Ascending aorta (tissue), 2 donors: ENCODE results near the gene NEK11. TPM values are rescaled to one million over a fixed set of nuclear protein-coding genes. Genes with fewer than 3 reads are reported as not detected.

Experiments used
- DNase-seq, 2 donors: peaks; one replicate each; pipeline ENCODE4 v3.0.0-alpha.2; 2019; ENCODE audit warnings: low spot score in 2 of 2
- H3K27ac ChIP-seq, 2 donors: fragments of 200-600 bp; sonication (generic); one replicate each; pipeline ENCODE4 v1.5.1; 2016 to 2017; ENCODE audit warnings: mild to moderate bottlenecking in 1 of 2
- H3K27me3 ChIP-seq: fragments of 200-600 bp; sonication (generic); one replicate; pipeline ENCODE4 v1.5.1; 2017
- H3K36me3 ChIP-seq, 2 donors: fragments of 200-600 bp; sonication (generic); one replicate each; pipeline ENCODE4 v1.5.1; 2016
- H3K4me1 ChIP-seq, 2 donors: fragments of 200-600 bp; sonication (generic); one replicate each; pipeline ENCODE4 v1.5.1; 2016 to 2017; ENCODE audit warnings: mild to moderate bottlenecking in 1 of 2
- H3K4me3 ChIP-seq, 2 donors: fragments of 200-600 bp; sonication (generic); one replicate each; pipeline ENCODE4 v1.5.1; 2016 to 2017; ENCODE audit warnings: mild to moderate bottlenecking in 1 of 2
- H3K9me3 ChIP-seq, 2 donors: fragments of 200-600 bp; sonication (generic); one replicate each; pipeline ENCODE4 v1.5.1; 2016
- intact Hi-C: fragments of 100-400 bp; cut with DNase I; formaldehyde crosslinking; loops from one replicate; pipeline ENCODE4 v1.15.1; 2023
- total RNA-seq: library from RNA; depleted of rRNA; stranded (reverse); fragments of >200 nt; gene quantifications from one replicate; pipeline ENCODE4 v1.1.0, GENCODE V29; 2016
- TF ChIP-seq, protein P1 (sequence below), 3 experiments: fragments of 200-600 bp in 2 of 3; fragments of 450-650 bp in 1 of 3; sonication (generic) in 2 of 3; IDR thresholded peaks; one replicate each; pipeline ENCODE4 v1.5.1; 2016 to 2019; ENCODE audit warnings: antibody characterized with exemption in 3 of 3, mild to moderate bottlenecking in 1 of 3, moderate library complexity in 1 of 3

NEK11 gene
- total RNA-seq, 1 donor from 2014 or later = 4.0 TPM

DNA sequence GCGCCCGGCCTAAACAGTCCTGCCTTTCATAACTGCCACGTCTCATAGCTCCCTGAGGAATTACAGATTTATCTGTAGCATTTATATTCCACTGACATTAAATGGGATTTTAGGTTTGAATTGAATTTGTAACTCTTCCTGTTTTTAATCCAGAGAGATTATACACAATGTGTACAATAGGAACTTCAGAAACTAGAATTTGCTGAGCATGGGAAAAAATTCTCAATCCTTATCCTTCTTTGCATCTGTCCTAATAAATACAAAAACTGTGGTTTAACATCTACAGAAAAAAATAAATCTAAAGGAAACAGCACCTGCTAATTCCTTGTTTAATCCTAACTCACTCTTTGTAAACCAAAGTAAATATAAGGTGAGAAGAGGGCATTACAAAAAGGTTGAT is 2.2 kb downstream of the NEK11 start:
- Histone ChIP-seq H3K27ac (no peak overlapping the region), H3K4me1 (peaks cover 0 to 12% of the 10 kb centered on the region in 2 donors), H3K36me3 (peaks cover 0 to 3% of the 10 kb centered on the region in 2 donors), H3K4me3 (no peak overlapping the region), H3K27me3 (no peaks in the 10 kb centered on the region), H3K9me3 (no peaks in the 10 kb centered on the region)
- intact Hi-C loops = loop anchor here (5.0 to 10.0 kb wide), 5 partner anchors 137 to 1386 kb away; partner anchors contain the start of genes ATP2C1, DNAJC13, MRPL3 and NUDT16
- TF ChIP-seq, protein P1, sequence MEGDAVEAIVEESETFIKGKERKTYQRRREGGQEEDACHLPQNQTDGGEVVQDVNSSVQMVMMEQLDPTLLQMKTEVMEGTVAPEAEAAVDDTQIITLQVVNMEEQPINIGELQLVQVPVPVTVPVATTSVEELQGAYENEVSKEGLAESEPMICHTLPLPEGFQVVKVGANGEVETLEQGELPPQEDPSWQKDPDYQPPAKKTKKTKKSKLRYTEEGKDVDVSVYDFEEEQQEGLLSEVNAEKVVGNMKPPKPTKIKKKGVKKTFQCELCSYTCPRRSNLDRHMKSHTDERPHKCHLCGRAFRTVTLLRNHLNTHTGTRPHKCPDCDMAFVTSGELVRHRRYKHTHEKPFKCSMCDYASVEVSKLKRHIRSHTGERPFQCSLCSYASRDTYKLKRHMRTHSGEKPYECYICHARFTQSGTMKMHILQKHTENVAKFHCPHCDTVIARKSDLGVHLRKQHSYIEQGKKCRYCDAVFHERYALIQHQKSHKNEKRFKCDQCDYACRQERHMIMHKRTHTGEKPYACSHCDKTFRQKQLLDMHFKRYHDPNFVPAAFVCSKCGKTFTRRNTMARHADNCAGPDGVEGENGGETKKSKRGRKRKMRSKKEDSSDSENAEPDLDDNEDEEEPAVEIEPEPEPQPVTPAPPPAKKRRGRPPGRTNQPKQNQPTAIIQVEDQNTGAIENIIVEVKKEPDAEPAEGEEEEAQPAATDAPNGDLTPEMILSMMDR (IDR thresholded peaks at IDR 0.05) = no peak
- DNase-seq = no peak

DNA sequence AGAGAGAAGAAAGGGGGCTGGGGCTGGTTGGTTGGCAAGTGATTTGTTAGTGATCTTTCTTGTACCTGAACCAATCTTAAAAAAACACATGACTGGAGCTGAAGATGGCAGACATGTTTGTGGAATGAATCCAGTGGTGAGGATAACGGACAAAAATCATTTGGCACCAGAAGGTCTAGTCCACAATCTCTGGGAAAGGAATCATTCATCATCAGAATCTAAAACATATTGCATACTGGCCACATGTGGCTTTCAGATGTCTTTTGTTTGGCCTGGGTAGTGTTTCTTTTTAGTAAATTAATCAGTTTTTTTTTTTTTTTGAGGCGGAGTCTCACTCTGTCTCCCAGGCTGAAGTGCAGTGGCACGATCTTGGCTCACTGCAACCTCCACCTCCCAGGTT is 5.0 kb downstream of the NEK11 start:
- Histone ChIP-seq H3K9me3 (no peaks in the 10 kb centered on the region), H3K4me1 (peaks cover 0 to 8% of the 10 kb centered on the region in 2 donors), H3K27me3 (no peaks in the 10 kb centered on the region), H3K4me3 (no peak overlapping the region), H3K36me3 (no peaks in the 10 kb centered on the region), H3K27ac (no peak overlapping the region)
- no peak for DNase-seq
- intact Hi-C loops = no loop called here
- TF ChIP-seq, protein P1 (IDR thresholded peaks at IDR 0.05) = no peak

DNA sequence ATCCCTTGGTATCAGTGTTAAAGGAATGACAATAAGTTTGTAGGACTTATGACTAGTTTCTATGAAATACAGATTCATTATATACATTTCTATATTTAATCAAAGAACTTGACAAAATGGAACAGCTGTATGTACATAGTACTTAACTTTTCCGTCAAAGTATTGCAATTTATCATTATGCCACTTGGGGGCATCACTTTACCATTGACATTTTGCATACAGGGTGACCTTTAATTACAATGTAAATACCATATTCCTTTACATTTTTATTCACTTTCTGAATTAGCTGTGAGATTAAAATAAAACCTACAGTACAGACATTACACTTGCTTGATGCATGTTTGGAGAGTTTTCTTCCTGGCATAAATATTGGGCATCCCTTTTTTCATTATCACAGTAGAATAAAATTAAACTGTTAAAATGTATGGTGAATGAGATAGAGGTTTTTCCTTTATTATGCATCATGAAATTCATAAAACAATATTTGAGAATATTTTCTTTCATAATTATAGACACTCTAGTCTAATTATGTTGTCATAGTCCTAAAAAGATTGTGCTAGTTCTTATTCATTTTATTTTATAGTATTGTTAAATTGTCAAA is 6.9 kb downstream of the NEK11 start:
- DNase-seq = no peak
- no peaks in the 10 kb centered on the region for H3K36me3 ChIP-seq
- no peaks in the 10 kb centered on the region for H3K9me3 ChIP-seq
- peaks cover 0 to 6% of the 10 kb centered on the region in 2 donors for H3K4me1 ChIP-seq
- TF ChIP-seq, protein P1 (IDR thresholded peaks at IDR 0.05) = peak; percentile 26 to 47 (median 39)
- H3K27me3 ChIP-seq = no peaks in the 10 kb centered on the region
- no peak overlapping the region for H3K27ac ChIP-seq
- H3K4me3 ChIP-seq = no peak overlapping the region
- intact Hi-C loops = no loop called here

DNA sequence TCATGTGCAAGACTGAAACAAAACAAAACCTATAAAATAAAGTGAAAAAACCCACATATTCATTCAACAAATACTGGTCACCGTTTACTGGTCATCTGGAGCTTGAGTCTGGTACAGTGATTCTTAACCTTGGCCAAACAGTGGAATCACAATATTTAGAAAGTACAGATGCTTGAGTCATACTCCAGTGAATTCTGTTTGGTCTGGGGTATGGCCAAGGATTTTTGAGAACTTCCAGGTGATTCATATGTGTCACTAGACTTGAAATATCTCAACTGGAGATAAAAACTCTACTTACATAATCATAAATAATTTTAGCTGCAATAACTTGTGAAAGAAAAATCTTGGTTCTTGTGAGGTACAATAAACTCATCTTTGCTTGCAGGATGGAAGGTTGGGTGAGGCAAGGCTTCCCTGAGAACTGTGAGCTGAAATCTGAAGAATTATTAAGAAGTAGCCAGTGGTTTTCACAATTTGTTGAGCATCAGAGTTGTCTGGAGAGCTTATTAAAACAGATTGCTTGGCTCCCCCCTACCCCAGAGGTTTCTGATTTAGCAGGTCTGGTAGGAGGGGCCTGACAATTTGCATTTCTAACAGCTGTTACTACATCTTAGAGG is 9.6 kb downstream of the NEK11 start:
- intact Hi-C loops = no loop called here
- TF ChIP-seq, protein P1 (IDR thresholded peaks at IDR 0.05) = no peak
- Histone ChIP-seq H3K27me3 (no peaks in the 10 kb centered on the region), H3K36me3 (no peaks in the 10 kb centered on the region), H3K27ac (no peak overlapping the region), H3K4me3 (no peak overlapping the region), H3K9me3 (no peaks in the 10 kb centered on the region), H3K4me1 (peaks cover 0 to 6% of the 10 kb centered on the region in 2 donors)
- DNase-seq = no peak

DNA sequence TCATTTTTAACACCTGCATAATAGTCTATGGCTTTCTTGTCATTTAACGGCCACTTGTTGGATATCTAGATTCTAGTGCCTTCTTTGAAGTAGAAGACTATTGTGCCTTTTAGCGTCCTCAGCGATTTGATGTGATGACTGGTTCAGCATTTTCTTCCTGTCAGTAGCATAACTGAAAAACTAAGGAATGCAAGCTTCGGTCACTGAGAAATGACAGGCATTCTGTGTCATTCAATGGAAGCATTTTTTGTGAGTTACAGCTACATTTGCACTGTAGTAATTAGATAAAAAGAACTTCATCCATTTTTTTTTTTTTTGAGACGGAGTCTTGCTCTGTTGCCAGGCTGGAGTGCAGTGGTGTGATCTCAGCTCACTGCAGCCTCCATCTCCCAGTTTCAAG is 10.3 kb downstream of the NEK11 start:
- intact Hi-C loops = no loop called here

More for the DNA sequence above, 10.3 kb downstream of the NEK11 start:
- H3K27ac ChIP-seq = no peak overlapping the region
- H3K4me3 ChIP-seq = no peak overlapping the region
- TF ChIP-seq, protein P1 (IDR thresholded peaks at IDR 0.05) = no peak
- no peaks in the 10 kb centered on the region for H3K9me3 ChIP-seq
- no peaks in the 10 kb centered on the region for H3K27me3 ChIP-seq
- H3K36me3 ChIP-seq = no peaks in the 10 kb centered on the region
- DNase-seq = no peak
- peaks cover 0 to 6% of the 10 kb centered on the region in 2 donors for H3K4me1 ChIP-seq
